Measurements from ENCODE around the gene SETD1A. TPM values are rescaled to one million over a fixed set of nuclear protein-coding genes. Genes with fewer than 3 reads are reported as not detected.

The SETD1A gene
- total and polyA plus RNA-seq, 2 of the 8 experiments (the other 6 are each of a cell fraction or from before 2014, with no cell fraction given), result 4.8 to 29.0 TPM

- Histone ChIP-seq H3K36me3 (ENCODE audit: control insufficient read depth in 2 of 4, insufficient read depth in 4 of 4, low read length in 3 of 4) (peaks cover 8 to 47% (median 26%) of the 10 kb centered on the region in 4 experiments; a peak in 7 of 8 replicates), H2BK120ac (replicated peaks; ENCODE audit: low read depth, low read length) (no peak overlapping the region), H3K23me2 (ENCODE audit: low read depth, low read length) (no peaks in the 10 kb centered on the region), H2AK5ac (ENCODE audit: low read depth, low read length) (no peak overlapping the region), H2BK12ac (ENCODE audit: low read depth, low read length) (no peak overlapping the region), H3K4me3 (ENCODE audit: extremely low read depth in 1 of 4, insufficient read depth in 2 of 4, low read depth in 3 of 4, low read length in 4 of 4) (no peak overlapping the region), H2BK5ac (ENCODE audit: low read depth, low read length) (no peak overlapping the region), H4K91ac (replicated peaks; ENCODE audit: insufficient read length, low read length) (no peak overlapping the region), H3K23ac (ENCODE audit: insufficient read length) (no peak overlapping the region), H3K56ac (replicated peaks; ENCODE audit: insufficient read length, low read depth, low read length) (no peak overlapping the region), H4K20me1 (replicated peaks in 1 of 2; ENCODE audit: control insufficient read depth in 1 of 2, insufficient read depth in 2 of 2, low read length in 2 of 2) (peaks cover 5 to 7% of the 10 kb centered on the region in 2 experiments), H3K27me3 (replicated peaks in 1 of 4; ENCODE audit: control insufficient read depth in 3 of 4, extremely low read depth in 1 of 4, insufficient read depth in 3 of 4, low read length in 3 of 4) (no peaks in the 10 kb centered on the region), H3K4ac (replicated peaks; ENCODE audit: insufficient read length, low read depth, low read length) (no peak overlapping the region), H3K4me1 (replicated peaks in 1 of 4; ENCODE audit: control insufficient read depth in 3 of 4, insufficient read depth in 4 of 4, low read length in 3 of 4) (peaks cover 0 to 8% (median 1%) of the 10 kb centered on the region in 4 experiments; a peak in 3 of 7 replicates), H3K9me3 (ENCODE audit: insufficient read depth in 2 of 2, low read depth in 1 of 2, low read length in 1 of 2) (no peaks in the 10 kb centered on the region), H3K4me2 (ENCODE audit: insufficient read depth in 1 of 2, low read depth in 2 of 2, low read length in 2 of 2) (no peak overlapping the region), H3K18ac (ENCODE audit: extremely low read depth, low read length) (no peak overlapping the region), H2AFZ (ENCODE audit: low read length) (no peak overlapping the region), H4K5ac (ENCODE audit: insufficient read length, low read depth, low read length) (no peak overlapping the region), H3K79me2 (ENCODE audit: control insufficient read depth in 1 of 2, insufficient read depth in 2 of 2, low read length in 2 of 2) (peaks cover 0 to 3% of the 10 kb centered on the region in 2 experiments; a peak in 2 of 4 replicates), H3K27ac (ENCODE audit: low read depth, low read length) (no peak overlapping the region), H3K14ac (ENCODE audit: insufficient read length) (no peak overlapping the region), H2BK20ac (ENCODE audit: low read length) (no peak overlapping the region), H3K9ac (replicated peaks in 1 of 4; ENCODE audit: extremely low read depth in 1 of 4, low read depth in 3 of 4, low read length in 3 of 4) (no peak overlapping the region), H4K8ac (ENCODE audit: extremely low read depth, insufficient read depth, low read length) (peak overlapping the region; percentile 59; the same call in 1 of the 2 replicates), H3K79me1 (ENCODE audit: low read depth, low read length) (peaks cover 3% of the 10 kb centered on the region; the same call in 1 of the 2 replicates), H2BK15ac (ENCODE audit: low read length) (no peak overlapping the region)
- FAIRE-seq, result no peak
- no peak for DNase-seq (ENCODE audit: low read depth in 1 of 2, low spot score in 2 of 2)
- ChIA-PET CTCF (ENCODE audit: partially characterized antibody) (interaction anchor here (1.1 to 1.9 kb wide), 3 partner anchors 10 to 86 kb away, joined by 3 to 4 read pairs (median 4); no protein-coding TSS in a partner anchor), POLR2A (ENCODE audit: partially characterized antibody) (interaction anchor here (1.2 to 8.2 kb wide), 2 partner anchors 7 to 34 kb away, joined by 3 to 105 read pairs; partner anchors contain the start of gene CTF1)
- 89% methylated on average over 23 of the region's 35 CpGs; no CpG with 5 or more reads in 1 of the 2 experiments for WGBS, 2 experiments (ENCODE audit: extremely low coverage in 1 of 2, insufficient coverage in 1 of 2, insufficient read length in 1 of 2, insufficient replicate concordance in 2 of 2, low coverage in 1 of 2, low lambda C conversion rate in 2 of 2, missing lambda C conversion rate in 1 of 2)
- TF ChIP-seq BRCA1 (IDR thresholded peaks at IDR 0.05; ENCODE audit: low read depth, low read length), result no peak
- TF ChIP-seq SUZ12 (IDR thresholded peaks at IDR 0.05; ENCODE audit: low read length), result no peak
- no peak for TF ChIP-seq HDAC6 (IDR thresholded peaks at IDR 0.05; ENCODE audit: low read depth, low read length)
- no peak for TF ChIP-seq TBP (IDR thresholded peaks at IDR 0.05; ENCODE audit: low read depth, low read length)
- TF ChIP-seq RNF2 (IDR thresholded peaks at IDR 0.05; ENCODE audit: borderline replicate concordance, low read depth, low read length, missing control alignments, poor library complexity, severe bottlenecking), result no peak
- no peak for TF ChIP-seq ASH2L (IDR thresholded peaks at IDR 0.05; ENCODE audit: low read length)
- no peak for TF ChIP-seq KDM4A (IDR thresholded peaks at IDR 0.05; ENCODE audit: low read depth, low read length, severe bottlenecking)
- no peak for TF ChIP-seq SAP30 (IDR thresholded peaks at IDR 0.05; ENCODE audit: insufficient read depth, insufficient replicate concordance, low read length)
These were observed 27.4 kb upstream of the SETD1A start for GRCh38 chr16:30930160-30930571.

All from H1 (cell line).